T-cell (primary cell): ENCODE results near the gene EVI2A. TPM values are rescaled to one million over a fixed set of nuclear protein-coding genes. Genes with fewer than 3 reads are reported as not detected.
"Not testable (repeated sequence)": the region's sequence is repeated elsewhere in the genome, so short reads cannot be mapped to it uniquely, and the experiment has no call there.

Experiments used
- ATAC-seq, 4 experiments: fragments of 200-7000 bp in 3 of 4; fragments of 150-1000 bp in 1 of 4; cut with Tn5 transposase; replicated peaks in 1 of 4; 1 replicate in 3 of 4; 2 replicates in 1 of 4; pipeline ENCODE4 v1.10.0; 2021; ENCODE audit warnings: moderate library complexity in 3 of 4, mild to moderate bottlenecking in 2 of 4, moderate number of reproducible peaks in 1 of 4
- CTCF ChIA-PET, 2 donors: fragments of 300-600 bp; sonication (Branson Sonifier 250); formaldehyde crosslinking; loops; one replicate each; lab custom pipeline; 2022; ENCODE audit warnings: antibody characterized with exemption in 2 of 2; lab: Charles Lee
- POLR2A ChIA-PET, 2 donors: fragments of 300-600 bp; sonication (Branson Sonifier 250); formaldehyde crosslinking; loops; one replicate each; lab custom pipeline; 2022; ENCODE audit warnings: antibody characterized with exemption in 2 of 2; lab: Charles Lee
- DNase-seq, 35 experiments: peaks; one replicate each; pipeline versions ENCODE4 v3.0.0 to v3.0.0-alpha.2; 2013 to 2023
- H3K27ac ChIP-seq: one replicate; pipeline ENCODE4 v1.5.1; 2013; ENCODE audit warnings: low read length
- H3K27me3 ChIP-seq, 2 experiments: replicated peaks in 1 of 2; 1 replicate in 1 of 2; 2 replicates in 1 of 2; pipeline versions ENCODE4 v1.6.1 to v1.7.0; 2013; ENCODE audit warnings: low read length in 1 of 2, mixed read lengths in 1 of 2; ENCODE audit not compliant: control insufficient read depth in 2 of 2, insufficient read depth in 2 of 2; ENCODE audit errors: extremely low read depth in 1 of 2
- H3K36me3 ChIP-seq, 2 donors: 1 replicate in 1 of 2; 2 replicates in 1 of 2; pipeline versions ENCODE4 v1.6.1 to v1.7.0; 2013; ENCODE audit warnings: low read length in 1 of 2; ENCODE audit not compliant: control insufficient read depth in 2 of 2, insufficient read depth in 1 of 2; ENCODE audit errors: extremely low read depth in 1 of 2
- H3K4me1 ChIP-seq, 2 experiments: 1 replicate in 1 of 2; 2 replicates in 1 of 2; pipeline versions ENCODE4 v1.6.1 to v1.7.0; 2013; ENCODE audit warnings: low read length in 2 of 2, mixed read lengths in 1 of 2; ENCODE audit not compliant: insufficient read depth in 2 of 2, control insufficient read depth in 1 of 2; ENCODE audit errors: extremely low read depth in 1 of 2
- H3K4me3 ChIP-seq, 2 donors: 1 replicate in 1 of 2; 2 replicates in 1 of 2; pipeline versions ENCODE4 v1.5.1 to v1.7.0; 2013; ENCODE audit warnings: mild to moderate bottlenecking in 2 of 2, low read length in 1 of 2, moderate library complexity in 1 of 2; ENCODE audit not compliant: control insufficient read depth in 1 of 2; ENCODE audit errors: extremely low read depth in 1 of 2
- H3K9me3 ChIP-seq: 2 replicates; pipeline ENCODE4 v1.7.0; 2013
- H3K27ac Mint-ChIP-seq, 2 donors: one replicate each; pipeline ENCODE4 v1.8.0; 2020 to 2021; ENCODE audit warnings: mild to moderate bottlenecking in 2 of 2, mixed read lengths in 2 of 2
- H3K27me3 Mint-ChIP-seq, 2 donors: one replicate each; pipeline ENCODE4 v1.8.0; 2021 to 2022; ENCODE audit warnings: mixed read lengths in 2 of 2
- H3K36me3 Mint-ChIP-seq: one replicate; pipeline ENCODE4 v1.8.0; 2021; ENCODE audit warnings: mixed read lengths
- H3K4me1 Mint-ChIP-seq, 3 donors: one replicate each; pipeline ENCODE4 v1.8.0; 2020 to 2022; ENCODE audit warnings: mixed read lengths in 3 of 3, mild to moderate bottlenecking in 1 of 3
- H3K4me3 Mint-ChIP-seq, 3 donors: one replicate each; pipeline ENCODE4 v1.8.0; 2020 to 2022; ENCODE audit warnings: mild to moderate bottlenecking in 3 of 3, mixed read lengths in 3 of 3, moderate library complexity in 3 of 3
- H3K9me3 Mint-ChIP-seq, 3 donors: one replicate each; pipeline ENCODE4 v1.8.0; 2020 to 2022; ENCODE audit warnings: mixed read lengths in 3 of 3
- WGBS: methylation state at CpG from one replicate; pipeline ENCODE4 v1.1.5; 2013; ENCODE audit warnings: missing lambda C conversion rate; ENCODE audit not compliant: insufficient coverage; 5-methylcytosine and 5-hydroxymethylcytosine counted together
- total RNA-seq, 35 experiments: library from RNA in 6 of 35; stranded (reverse) in 6 of 35; fragments of 120-200 nt in 1 of 35; gene quantifications; one replicate each; pipeline versions ENCODE4 v1.2.1 to v1.2.4 and lab custom pipeline; 2013 to 2026

EVI2A gene
- total RNA-seq, 5 donors from 2014 or later (not counting 1 experiment from before 2014, with no cell fraction given) = 42.3 to 84.9 (median 80.0) TPM

GRCh38 chr17:31355935-31356334 is 34.5 kb upstream of the EVI2A start:
- no peak for DNase-seq

GRCh38 chr17:31349454-31349853 is 28.0 kb upstream of the EVI2A start:
- ATAC-seq (no peak), DNase-seq (no peak)
- no peaks in the 10 kb centered on the region for H3K4me1 ChIP-seq
- no peaks in the 10 kb centered on the region for H3K9me3 ChIP-seq
- Mint-ChIP-seq H3K36me3 (peaks cover 40% of the 10 kb centered on the region), H3K27ac (no peak overlapping the region), H3K4me3 (no peak overlapping the region), H3K27me3 (no peaks in the 10 kb centered on the region), H3K9me3 (no peaks in the 10 kb centered on the region), H3K4me1 (peaks cover 0 to 6% (median 0%) of the 10 kb centered on the region in 3 donors)
- peaks cover 9 to 15% of the 10 kb centered on the region in 2 donors for H3K36me3 ChIP-seq
- ChIA-PET CTCF (no interaction called here), POLR2A (interaction anchor here in 1 of 2 donors (0.6 kb wide), 1 partner anchor 50 kb away, joined by 4 read pairs; no protein-coding TSS in a partner anchor)
- no peaks in the 10 kb centered on the region for H3K27me3 ChIP-seq
- H3K4me3 ChIP-seq = no peak overlapping the region
- no peak overlapping the region for H3K27ac ChIP-seq

More at GRCh38 chr17:31355935-31356334, 34.5 kb upstream of the EVI2A start:
- Mint-ChIP-seq H3K27ac (no peak overlapping the region), H3K4me1 (no peaks in the 10 kb centered on the region), H3K4me3 (no peak overlapping the region), H3K27me3 (no peaks in the 10 kb centered on the region), H3K36me3 (peaks cover 66% of the 10 kb centered on the region), H3K9me3 (no peaks in the 10 kb centered on the region)
- no peak overlapping the region for H3K27ac ChIP-seq
- CTCF ChIA-PET = no interaction called here
- no peak for ATAC-seq
- H3K36me3 ChIP-seq = peaks cover 9 to 46% of the 10 kb centered on the region in 2 donors
- H3K27me3 ChIP-seq = no peaks in the 10 kb centered on the region
- H3K9me3 ChIP-seq = no peaks in the 10 kb centered on the region
- no CpG with 5 or more reads among the region's 1 CpG for WGBS
- POLR2A ChIA-PET = no interaction called here
- H3K4me1 ChIP-seq = no peaks in the 10 kb centered on the region
- no peak overlapping the region for H3K4me3 ChIP-seq

GRCh38 chr17:31345191-31345747 is 23.8 kb upstream of the EVI2A start:
- POLR2A ChIA-PET = interaction anchor here in 1 of 2 donors (0.6 kb wide), 1 partner anchor 24 kb away, joined by 3 read pairs; no protein-coding TSS in a partner anchor
- H3K27ac ChIP-seq, H3K27me3 ChIP-seq, H3K9me3 Mint-ChIP-seq, H3K27me3 Mint-ChIP-seq, ATAC-seq, DNase-seq, H3K4me1 Mint-ChIP-seq, H3K4me3 Mint-ChIP-seq, CTCF ChIA-PET, H3K9me3 ChIP-seq, H3K4me1 ChIP-seq, H3K4me3 ChIP-seq, H3K27ac Mint-ChIP-seq: not testable (repeated sequence)
- WGBS = no CpG with 5 or more reads among the region's 34 CpGs
- peaks cover 0 to 13% of the 10 kb centered on the region in 2 donors for H3K36me3 ChIP-seq
- peaks cover 41% of the 10 kb centered on the region for H3K36me3 Mint-ChIP-seq

GRCh38 chr17:31339906-31340661 is 18.7 kb upstream of the EVI2A start:
- ATAC-seq (no peak), DNase-seq (no peak)
- Histone ChIP-seq H3K27ac (no peak overlapping the region), H3K4me1 (no peaks in the 10 kb centered on the region), H3K4me3 (no peak overlapping the region), H3K27me3 (no peaks in the 10 kb centered on the region), H3K36me3 (peaks cover 0 to 25% of the 10 kb centered on the region in 2 donors), H3K9me3 (no peaks in the 10 kb centered on the region)
- POLR2A ChIA-PET = interaction anchor here (0.6 to 1.1 kb wide), 4 partner anchors 12 to 1478 kb away, joined by 3 to 11 read pairs (median 5); no protein-coding TSS in a partner anchor
- CTCF ChIA-PET = interaction anchor here in 1 of 2 donors (0.6 to 1.1 kb wide), 3 partner anchors 20 to 114 kb away, joined by 3 to 5 read pairs (median 3); no protein-coding TSS in a partner anchor
- Mint-ChIP-seq H3K4me1 (no peaks in the 10 kb centered on the region), H3K9me3 (no peaks in the 10 kb centered on the region), H3K27ac (no peak overlapping the region), H3K4me3 (no peak overlapping the region), H3K27me3 (no peaks in the 10 kb centered on the region), H3K36me3 (peaks cover 41% of the 10 kb centered on the region)
- WGBS = 92% methylated on average over 3 of the region's 6 CpGs

- peaks cover 0 to 8% (median 4%) of the 10 kb centered on the region in 3 donors for H3K4me1 Mint-ChIP-seq
- ATAC-seq (no peak), DNase-seq (no peak)
- Histone ChIP-seq H3K27ac (no peak overlapping the region), H3K27me3 (no peaks in the 10 kb centered on the region), H3K4me1 (no peaks in the 10 kb centered on the region), H3K4me3 (no peak overlapping the region), H3K9me3 (no peaks in the 10 kb centered on the region), H3K36me3 (peaks cover 6 to 20% of the 10 kb centered on the region in 2 donors)
- no peak overlapping the region for H3K4me3 Mint-ChIP-seq
- H3K27ac Mint-ChIP-seq = no peak overlapping the region
- H3K27me3 Mint-ChIP-seq = no peaks in the 10 kb centered on the region
- ChIA-PET CTCF (interaction anchor here in 1 of 2 donors (0.6 kb wide), 1 partner anchor 18 kb away, joined by 16 read pairs; no protein-coding TSS in a partner anchor), POLR2A (interaction anchor here in 1 of 2 donors (0.6 kb wide), 1 partner anchor 14 kb away, joined by 3 read pairs; no protein-coding TSS in a partner anchor)
- H3K9me3 Mint-ChIP-seq = no peaks in the 10 kb centered on the region
- peaks cover 37% of the 10 kb centered on the region for H3K36me3 Mint-ChIP-seq
Measured at GRCh38 chr17:31329221-31329620, 7.8 kb upstream of the EVI2A start.

GRCh38 chr17:31328160-31328535 is 6.7 kb upstream of the EVI2A start:
- POLR2A ChIA-PET = interaction anchor here in 1 of 2 donors (0.5 to 1.0 kb wide), 2 partner anchors 12 to 35 kb away, joined by 3 to 6 read pairs; no protein-coding TSS in a partner anchor
- peaks cover 7 to 13% (median 11%) of the 10 kb centered on the region in 3 donors for H3K4me1 Mint-ChIP-seq
- Histone ChIP-seq H3K27ac (no peak overlapping the region), H3K4me3 (no peak overlapping the region), H3K4me1 (no peaks in the 10 kb centered on the region), H3K27me3 (no peaks in the 10 kb centered on the region), H3K9me3 (no peaks in the 10 kb centered on the region), H3K36me3 (peaks cover 6 to 20% of the 10 kb centered on the region in 2 donors)
- H3K27ac Mint-ChIP-seq = no peak overlapping the region
- ATAC-seq = no peak
- no peaks in the 10 kb centered on the region for H3K9me3 Mint-ChIP-seq
- DNase-seq = no peak
- peaks cover 37% of the 10 kb centered on the region for H3K36me3 Mint-ChIP-seq
- no peaks in the 10 kb centered on the region for H3K27me3 Mint-ChIP-seq
- no peak overlapping the region for H3K4me3 Mint-ChIP-seq
- CTCF ChIA-PET = no interaction called here
